ENCODE data around the gene MAMLD1. TPM values are rescaled to one million over a fixed set of nuclear protein-coding genes. Genes with fewer than 3 reads are reported as not detected.

The MAMLD1 gene
- total and polyA plus RNA-seq, 2 donors (not counting 3 experiments of a cell fraction or from before 2014, with no cell fraction given), result 2.5 to 5.6 TPM

DNA sequence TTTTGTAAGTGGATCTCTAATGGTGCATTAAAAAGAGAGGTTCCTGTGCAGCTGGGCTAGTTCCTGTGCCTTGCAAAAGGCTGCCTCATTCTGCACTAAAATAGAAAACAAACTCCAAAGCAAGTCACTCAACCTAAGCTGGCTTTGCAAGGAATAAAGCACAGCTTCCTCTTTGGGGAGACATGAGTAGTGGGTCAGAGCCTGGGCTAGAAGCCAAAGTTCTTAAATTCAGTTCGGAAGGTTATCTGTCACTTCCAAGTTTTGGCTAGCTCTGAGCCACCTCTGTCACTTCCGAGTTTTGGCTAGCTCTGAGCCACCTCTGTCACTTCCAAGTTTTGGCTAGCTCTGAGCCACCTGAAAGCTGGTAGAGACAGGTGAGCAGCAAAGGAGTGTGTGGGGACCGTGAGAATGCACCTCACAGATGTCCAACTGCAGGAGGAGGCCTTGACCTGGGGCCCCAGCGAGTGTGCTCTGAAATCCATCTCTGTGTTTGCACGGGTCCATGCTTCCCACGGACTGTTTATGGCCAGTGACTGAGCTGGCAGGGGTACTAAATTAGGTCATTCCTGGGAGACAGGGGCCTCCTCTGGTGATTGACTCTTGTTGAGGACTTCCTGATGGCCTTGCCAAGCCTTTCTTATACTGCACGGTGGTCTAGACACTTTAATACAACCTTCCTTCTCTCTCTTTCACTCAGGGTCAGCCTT lies 36.4 kb upstream of the MAMLD1 start:
- H3K27me3 ChIP-seq (ENCODE audit: control insufficient read depth in 2 of 2, insufficient read depth in 2 of 2, low read length in 2 of 2), result no peaks in the 10 kb centered on the region
- FAIRE-seq (no peak), DNase-seq (ENCODE audit: low read depth, low spot score) (peak; percentile 1)
- dilution Hi-C loops (cut with MboI; ENCODE audit: extremely low pct_ligation_motif_present, low sequenced_read_pairs) (no loop called here), intact Hi-C loops (cut with micrococcal nuclease) (loop anchor here (5.0 kb wide), 1 partner anchor 124 kb away; no protein-coding TSS in a partner anchor)
- CTCF ChIA-PET, result no interaction called here
- POLR2A ChIA-PET, result no interaction called here
- no peak overlapping the region for H2AFZ ChIP-seq (ENCODE audit: low read depth, low read length)
- H3K9ac ChIP-seq (replicated peaks; ENCODE audit: extremely low read depth, insufficient read depth, low read length), result no peak overlapping the region
- H3K9me3 ChIP-seq (replicated peaks; ENCODE audit: control insufficient read depth, insufficient read depth, low read length), result no peaks in the 10 kb centered on the region
- H3K4me1 ChIP-seq (ENCODE audit: control insufficient read depth, extremely low read depth, insufficient read depth, low read length), result peaks cover 31% of the 10 kb centered on the region
- no peak overlapping the region for H3K4me3 ChIP-seq (replicated peaks in 1 of 3; ENCODE audit: insufficient read depth in 1 of 3, low read depth in 1 of 3, low read length in 3 of 3)
- no TSS peak for BruUV-seq (replicated peaks)
- H3K79me2 ChIP-seq (ENCODE audit: control insufficient read depth, insufficient read depth, low read length), result no peaks in the 10 kb centered on the region
- no peak overlapping the region for H3K4me2 ChIP-seq (ENCODE audit: insufficient read depth, low read length)
- no peaks in the 10 kb centered on the region for H3K36me3 ChIP-seq (ENCODE audit: control insufficient read depth in 2 of 2, extremely low read depth in 1 of 2, insufficient read depth in 2 of 2, low read length in 2 of 2)
- TF ChIP-seq, protein P1, sequence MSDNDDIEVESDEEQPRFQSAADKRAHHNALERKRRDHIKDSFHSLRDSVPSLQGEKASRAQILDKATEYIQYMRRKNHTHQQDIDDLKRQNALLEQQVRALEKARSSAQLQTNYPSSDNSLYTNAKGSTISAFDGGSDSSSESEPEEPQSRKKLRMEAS (IDR thresholded peaks at IDR 0.05; ENCODE audit: insufficient read depth, insufficient read length), result no peak
- no peak for TF ChIP-seq POLR2AphosphoS5 (IDR thresholded peaks at IDR 0.05; ENCODE audit: insufficient read depth, low read depth, low read length)
- no peaks in the 10 kb centered on the region for H3K9me1 ChIP-seq (replicated peaks; ENCODE audit: control insufficient read depth, extremely low read depth, insufficient read depth, low read length)
- H4K20me1 ChIP-seq (replicated peaks; ENCODE audit: control insufficient read depth, extremely low read depth, insufficient read depth, low read length), result no peaks in the 10 kb centered on the region
- no peak overlapping the region for H3K27ac ChIP-seq (ENCODE audit: insufficient read depth, low read depth, low read length)

DNA sequence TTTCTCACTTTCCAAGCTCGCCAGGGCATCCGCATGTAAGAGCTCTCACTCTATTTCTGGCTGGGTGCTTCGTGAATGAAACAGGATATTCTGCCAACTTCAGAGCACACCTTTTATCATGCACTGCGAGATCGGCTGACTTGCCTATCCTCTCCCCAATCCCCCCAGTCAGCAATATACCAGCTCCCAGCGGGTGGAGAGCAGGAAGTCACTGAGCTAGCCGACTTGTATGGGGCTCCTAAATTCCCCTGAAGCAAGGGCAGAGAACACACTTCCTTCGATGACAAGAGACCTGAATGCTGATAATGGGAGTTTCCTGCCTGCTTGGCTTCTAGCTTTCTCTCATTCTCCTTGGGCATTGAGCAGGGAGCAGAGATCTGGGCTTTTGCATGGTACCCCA lies 33.8 kb upstream of the MAMLD1 start:
- no peak for TF ChIP-seq EZH2 (IDR thresholded peaks at IDR 0.05; ENCODE audit: borderline replicate concordance, low read depth, low read length, severe bottlenecking)
- no peak for TF ChIP-seq GATA2 (IDR thresholded peaks at IDR 0.05; ENCODE audit: insufficient read depth, insufficient read length, low read depth, low read length)
- TF ChIP-seq, protein P1 (IDR thresholded peaks at IDR 0.05; ENCODE audit: insufficient read depth, insufficient read length), result no peak
- no peak for TF ChIP-seq FOS (IDR thresholded peaks at IDR 0.05; ENCODE audit: borderline replicate concordance, insufficient read depth, low read length)
- TF ChIP-seq POLR2AphosphoS5 (IDR thresholded peaks at IDR 0.05; ENCODE audit: insufficient read depth, low read depth, low read length), result no peak
- TF ChIP-seq, protein P2, sequence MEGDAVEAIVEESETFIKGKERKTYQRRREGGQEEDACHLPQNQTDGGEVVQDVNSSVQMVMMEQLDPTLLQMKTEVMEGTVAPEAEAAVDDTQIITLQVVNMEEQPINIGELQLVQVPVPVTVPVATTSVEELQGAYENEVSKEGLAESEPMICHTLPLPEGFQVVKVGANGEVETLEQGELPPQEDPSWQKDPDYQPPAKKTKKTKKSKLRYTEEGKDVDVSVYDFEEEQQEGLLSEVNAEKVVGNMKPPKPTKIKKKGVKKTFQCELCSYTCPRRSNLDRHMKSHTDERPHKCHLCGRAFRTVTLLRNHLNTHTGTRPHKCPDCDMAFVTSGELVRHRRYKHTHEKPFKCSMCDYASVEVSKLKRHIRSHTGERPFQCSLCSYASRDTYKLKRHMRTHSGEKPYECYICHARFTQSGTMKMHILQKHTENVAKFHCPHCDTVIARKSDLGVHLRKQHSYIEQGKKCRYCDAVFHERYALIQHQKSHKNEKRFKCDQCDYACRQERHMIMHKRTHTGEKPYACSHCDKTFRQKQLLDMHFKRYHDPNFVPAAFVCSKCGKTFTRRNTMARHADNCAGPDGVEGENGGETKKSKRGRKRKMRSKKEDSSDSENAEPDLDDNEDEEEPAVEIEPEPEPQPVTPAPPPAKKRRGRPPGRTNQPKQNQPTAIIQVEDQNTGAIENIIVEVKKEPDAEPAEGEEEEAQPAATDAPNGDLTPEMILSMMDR (IDR thresholded peaks at IDR 0.05; ENCODE audit: extremely low read depth in 1 of 2, insufficient read depth in 1 of 2, low read depth in 1 of 2, low read length in 2 of 2), result no peak
- TF ChIP-seq JUN (IDR thresholded peaks at IDR 0.05; ENCODE audit: borderline replicate concordance, insufficient read depth, insufficient read length, low read depth), result no peak
- TF ChIP-seq POLR2A (IDR thresholded peaks at IDR 0.05; ENCODE audit: low read depth, low read length), result no peak
- TF ChIP-seq MYC (IDR thresholded peaks at IDR 0.05; ENCODE audit: low read depth, low read length), result no peak
- H3K36me3 ChIP-seq (ENCODE audit: control insufficient read depth in 2 of 2, extremely low read depth in 1 of 2, insufficient read depth in 2 of 2, low read length in 2 of 2), result no peaks in the 10 kb centered on the region
- CTCF ChIA-PET, result interaction anchor here (1.5 kb wide), 1 partner anchor 14 kb away, joined by 3 read pairs; no protein-coding TSS in a partner anchor
- H3K79me2 ChIP-seq (ENCODE audit: control insufficient read depth, insufficient read depth, low read length), result no peaks in the 10 kb centered on the region
- H4K20me1 ChIP-seq (replicated peaks; ENCODE audit: control insufficient read depth, extremely low read depth, insufficient read depth, low read length), result no peaks in the 10 kb centered on the region
- FAIRE-seq, result no peak
- H3K4me2 ChIP-seq (ENCODE audit: insufficient read depth, low read length), result no peak overlapping the region
- no peak overlapping the region for H2AFZ ChIP-seq (ENCODE audit: low read depth, low read length)
- H3K27ac ChIP-seq (ENCODE audit: insufficient read depth, low read depth, low read length), result no peak overlapping the region
- H3K4me3 ChIP-seq (replicated peaks in 1 of 3; ENCODE audit: insufficient read depth in 1 of 3, low read depth in 1 of 3, low read length in 3 of 3), result no peak overlapping the region
- H3K9ac ChIP-seq (replicated peaks; ENCODE audit: extremely low read depth, insufficient read depth, low read length), result no peak overlapping the region
- no peaks in the 10 kb centered on the region for H3K9me3 ChIP-seq (replicated peaks; ENCODE audit: control insufficient read depth, insufficient read depth, low read length)
- H3K4me1 ChIP-seq (ENCODE audit: control insufficient read depth, extremely low read depth, insufficient read depth, low read length), result peaks cover 26% of the 10 kb centered on the region
- POLR2A ChIA-PET, result no interaction called here
- H3K27me3 ChIP-seq (ENCODE audit: control insufficient read depth in 2 of 2, insufficient read depth in 2 of 2, low read length in 2 of 2), result no peaks in the 10 kb centered on the region
- no peaks in the 10 kb centered on the region for H3K9me1 ChIP-seq (replicated peaks; ENCODE audit: control insufficient read depth, extremely low read depth, insufficient read depth, low read length)
- no TSS peak for BruUV-seq (replicated peaks)
- intact Hi-C loops (cut with micrococcal nuclease), result loop anchor here (5.0 kb wide), 1 partner anchor 127 kb away; no protein-coding TSS in a partner anchor
- peak; percentile 1 for DNase-seq (ENCODE audit: low read depth, low spot score)
- dilution Hi-C loops (cut with MboI; ENCODE audit: extremely low pct_ligation_motif_present, low sequenced_read_pairs), result no loop called here

All from endothelial cell of umbilical vein (primary cell).